MCF 10A (cell line): ENCODE measurements around the gene MMD2. TPM values are rescaled to one million over a fixed set of nuclear protein-coding genes. Genes with fewer than 3 reads are reported as not detected.
"Not testable (repeated sequence)": the region's sequence is repeated elsewhere in the genome, so short reads cannot be mapped to it uniquely, and the experiment has no call there.

ENCODE experiments used
- BruUV-seq: library from RNA; stranded (reverse); fragments of 400-500 nt; replicated peaks from 2 replicates; lab custom pipeline; 2021; lab: Mats Ljungman, UMichigan
- CTCF ChIA-PET: fragments of 300-600 bp; sonication (Branson Sonifier 250); formaldehyde crosslinking; extraction: SDS; loops from one replicate; lab custom pipeline; 2021; ENCODE audit warnings: antibody characterized with exemption, inconsistent platforms; lab: Yijun Ruan, JAX
- POLR2A ChIA-PET: fragments of 300-600, 350-650 bp; sonication (Branson Sonifier 250); formaldehyde crosslinking; extraction: SDS; loops from one replicate; lab custom pipeline; 2020; ENCODE audit warnings: antibody characterized with exemption, inconsistent platforms; lab: Yijun Ruan, JAX
- DNase-seq: peaks from one replicate; pipeline ENCODE4 v3.0.0-alpha.2; 2018; ENCODE audit not compliant: unreplicated experiment
- H3K27ac Mint-ChIP-seq: one replicate; pipeline ENCODE4 v1.8.0; 2022; ENCODE audit warnings: mild to moderate bottlenecking, low read depth, mixed read lengths; ENCODE audit not compliant: unreplicated experiment
- H3K27me3 Mint-ChIP-seq: one replicate; pipeline ENCODE4 v1.8.0; 2022; ENCODE audit warnings: mixed read lengths; ENCODE audit not compliant: insufficient read depth, unreplicated experiment
- H3K36me3 Mint-ChIP-seq: one replicate; pipeline ENCODE4 v1.8.0; 2022; ENCODE audit warnings: mild to moderate bottlenecking, moderate library complexity, mixed read lengths; ENCODE audit not compliant: insufficient read depth, unreplicated experiment
- H3K4me1 Mint-ChIP-seq: one replicate; pipeline ENCODE4 v1.8.0; 2022; ENCODE audit warnings: mixed read lengths; ENCODE audit not compliant: insufficient read depth, unreplicated experiment
- H3K4me3 Mint-ChIP-seq: one replicate; pipeline ENCODE4 v1.8.0; 2022; ENCODE audit warnings: mild to moderate bottlenecking, moderate library complexity, mixed read lengths; ENCODE audit not compliant: unreplicated experiment
- H3K9me3 Mint-ChIP-seq: one replicate; pipeline ENCODE4 v1.8.0; 2022; ENCODE audit warnings: mixed read lengths; ENCODE audit not compliant: unreplicated experiment
- CTCF ChIP-seq: fragments of 200-600 bp; IDR thresholded peaks from one replicate; pipeline ENCODE4 v1.8.0; 2022; ENCODE audit warnings: antibody characterized with exemption, mild to moderate bottlenecking; ENCODE audit not compliant: unreplicated experiment
- intact Hi-C: fragments of 100-400 bp; cut with micrococcal nuclease; formaldehyde crosslinking; loops from 2 replicates; pipeline ENCODE4 v1.14.1; 2022
- total RNA-seq: library from RNA; stranded (reverse); gene quantifications from 2 replicates; pipeline ENCODE4 v1.2.3, GENCODE V29; 2022

MMD2 gene
- total RNA-seq, 1 experiment from 2014 or later, result not detected

GRCh38 chr7:4894482-4894881, 64.5 kb downstream of the MMD2 start:
- H3K27me3 Mint-ChIP-seq, result no peaks in the 10 kb centered on the region
- intact Hi-C loops, result no loop called here
- DNase-seq, result no peak
- no peaks in the 10 kb centered on the region for H3K36me3 Mint-ChIP-seq
- no peak for TF ChIP-seq CTCF
- no peak overlapping the region for H3K27ac Mint-ChIP-seq
- no peaks in the 10 kb centered on the region for H3K4me1 Mint-ChIP-seq
- ChIA-PET POLR2A (no interaction called here), CTCF (interaction anchor here (0.6 kb wide), 1 partner anchor 101 kb away, joined by 3 read pairs; no protein-coding TSS in a partner anchor)
- no peaks in the 10 kb centered on the region for H3K9me3 Mint-ChIP-seq
- H3K4me3 Mint-ChIP-seq, result no peak overlapping the region
- no TSS peak for BruUV-seq

GRCh38 chr7:4893929-4894475, 65.0 kb downstream of the MMD2 start:
- ChIA-PET POLR2A (no interaction called here), CTCF (interaction anchor here (0.6 kb wide), 1 partner anchor 102 kb away, joined by 3 read pairs; no protein-coding TSS in a partner anchor)
- Mint-ChIP-seq H3K27ac (no peak overlapping the region), H3K27me3 (no peaks in the 10 kb centered on the region), H3K4me3 (no peak overlapping the region), H3K4me1 (no peaks in the 10 kb centered on the region), H3K36me3 (no peaks in the 10 kb centered on the region), H3K9me3 (no peaks in the 10 kb centered on the region)
- DNase-seq, result no peak
- intact Hi-C loops, result no loop called here
- no peak for TF ChIP-seq CTCF
- BruUV-seq, result no TSS peak

- H3K9me3 Mint-ChIP-seq, H3K36me3 Mint-ChIP-seq, H3K4me3 Mint-ChIP-seq, H3K27me3 Mint-ChIP-seq, intact Hi-C loops, DNase-seq, BruUV-seq, CTCF ChIA-PET, H3K4me1 Mint-ChIP-seq, H3K27ac Mint-ChIP-seq, POLR2A ChIA-PET: not testable (repeated sequence)
These were observed 65.8 kb downstream of the MMD2 start for GRCh38 chr7:4893188-4893587.

- CTCF ChIA-PET, intact Hi-C loops, H3K27me3 Mint-ChIP-seq, H3K27ac Mint-ChIP-seq, H3K9me3 Mint-ChIP-seq, DNase-seq, H3K4me1 Mint-ChIP-seq, BruUV-seq, H3K36me3 Mint-ChIP-seq, H3K4me3 Mint-ChIP-seq, POLR2A ChIA-PET: not testable (repeated sequence)
These were observed 67.5 kb downstream of the MMD2 start for GRCh38 chr7:4891522-4891921.

- Mint-ChIP-seq H3K36me3 (no peaks in the 10 kb centered on the region), H3K27ac (no peak overlapping the region), H3K4me3 (no peak overlapping the region), H3K9me3 (no peaks in the 10 kb centered on the region), H3K27me3 (no peaks in the 10 kb centered on the region), H3K4me1 (no peaks in the 10 kb centered on the region)
- intact Hi-C loops, result no loop called here
- CTCF ChIA-PET, result no interaction called here
- no peak for TF ChIP-seq CTCF
- POLR2A ChIA-PET, result no interaction called here
- BruUV-seq, result no TSS peak
- no peak for DNase-seq
These were observed 69.3 kb downstream of the MMD2 start for GRCh38 chr7:4889682-4890081.
